ENCODE measurements around the gene FAM13A. TPM values are rescaled to one million over a fixed set of nuclear protein-coding genes. Genes with fewer than 3 reads are reported as not detected.
"Not testable (repeated sequence)": the region's sequence is repeated elsewhere in the genome, so short reads cannot be mapped to it uniquely, and the experiment has no call there.

The FAM13A gene
- total and polyA plus RNA-seq, 11 donors = 3.7 to 30.4 (median 11.5) TPM

- Histone ChIP-seq H3K27me3 (no peaks in the 10 kb centered on the region), H3K4me3 (no peak overlapping the region), H3K36me3 (peaks cover 0 to 23% (median 4%) of the 10 kb centered on the region in 9 donors), H3K4me1 (peaks cover 0 to 20% (median 4%) of the 10 kb centered on the region in 12 donors), H3K9me3 (no peaks in the 10 kb centered on the region), H3K27ac (no peak overlapping the region)
- DNase-seq (no peak), ATAC-seq (no peak)
- TF ChIP-seq POLR2A (IDR thresholded peaks at IDR 0.05) (no peak), CTCF (IDR thresholded peaks at IDR 0.05) (no peak)
- intact Hi-C loops (cut with DNase I) = loop anchor here in 9 of 10 donors (2.0 to 10.0 kb wide), 8 partner anchors 200 to 498 kb away; partner anchors contain the start of gene PYURF (in 3 of the 9)
- 0 to 89% (median 84%) methylated on average over 1 of the region's 1 CpG for WGBS, 4 donors
These were observed 33.8 kb downstream of the FAM13A start for GRCh38 chr4:89023140-89023539.

GRCh38 chr4:89022426-89023128, 34.4 kb downstream of the FAM13A start:
- DNase-seq (no peak), ATAC-seq (peak in 1 of 4 donors; percentile 15)
- no peaks in the 10 kb centered on the region for H3K9me3 ChIP-seq
- no peaks in the 10 kb centered on the region for H3K27me3 ChIP-seq
- intact Hi-C loops (cut with DNase I) = loop anchor here in 9 of 10 donors (2.0 to 10.0 kb wide), 8 partner anchors 200 to 498 kb away; partner anchors contain the start of gene PYURF (in 3 of the 9)
- TF ChIP-seq POLR2A (IDR thresholded peaks at IDR 0.05) (no peak), CTCF (IDR thresholded peaks at IDR 0.05) (no peak)
- WGBS, 4 donors = 76 to 88% (median 82%) methylated on average over 7 of the region's 7 CpGs
- no peak overlapping the region for H3K27ac ChIP-seq
- H3K4me1 ChIP-seq = peaks cover 0 to 20% (median 4%) of the 10 kb centered on the region in 12 donors
- H3K36me3 ChIP-seq = peaks cover 0 to 26% (median 4%) of the 10 kb centered on the region in 9 donors
- no peak overlapping the region for H3K4me3 ChIP-seq

- TF ChIP-seq POLR2A (IDR thresholded peaks at IDR 0.05) (no peak), CTCF (IDR thresholded peaks at IDR 0.05) (no peak)
- H3K4me1 ChIP-seq = peaks cover 0 to 20% (median 4%) of the 10 kb centered on the region in 12 donors
- no peak overlapping the region for H3K4me3 ChIP-seq
- intact Hi-C loops (cut with DNase I) = loop anchor here in 9 of 10 donors (2.0 to 10.0 kb wide), 8 partner anchors 199 to 497 kb away; partner anchors contain the start of gene PYURF (in 3 of the 9)
- 33 to 53% (median 51%) methylated on average over 2 of the region's 2 CpGs for WGBS, 4 donors
- no peak for DNase-seq
- H3K36me3 ChIP-seq = peaks cover 0 to 26% (median 4%) of the 10 kb centered on the region in 9 donors
- no peaks in the 10 kb centered on the region for H3K27me3 ChIP-seq
- H3K27ac ChIP-seq = no peak overlapping the region
- ATAC-seq = no peak
- no peaks in the 10 kb centered on the region for H3K9me3 ChIP-seq
These were observed 35.3 kb downstream of the FAM13A start for GRCh38 chr4:89021684-89022083.

DNA sequence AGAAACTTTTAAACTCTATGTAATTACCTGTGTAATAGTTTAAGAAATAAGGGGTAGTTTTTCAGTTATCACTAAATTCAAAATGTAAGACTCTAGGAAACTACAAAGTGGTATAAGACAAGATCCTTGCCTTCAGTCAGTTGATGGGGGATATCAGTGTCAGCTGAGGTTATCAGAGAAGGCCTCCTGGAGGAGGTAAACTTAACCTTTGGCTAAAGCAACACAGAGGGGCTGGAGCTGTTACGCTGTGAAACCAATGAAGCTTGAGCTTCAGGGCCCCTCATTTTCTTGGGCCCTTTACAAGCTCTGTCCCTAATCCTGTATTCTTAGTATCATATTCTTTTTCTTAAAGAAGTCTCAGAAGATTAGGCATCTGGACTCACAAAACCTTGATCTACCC, 35.9 kb downstream of the FAM13A start:
- 91 to 100% (median 97%) methylated on average over 1 of the region's 1 CpG for WGBS, 4 donors
- H3K4me3 ChIP-seq = no peak overlapping the region
- ATAC-seq (no peak), DNase-seq (no peak)
- no peaks in the 10 kb centered on the region for H3K9me3 ChIP-seq
- TF ChIP-seq POLR2A (IDR thresholded peaks at IDR 0.05) = no peak
- no peak for TF ChIP-seq CTCF (IDR thresholded peaks at IDR 0.05)
- H3K27me3 ChIP-seq = no peaks in the 10 kb centered on the region
- peaks cover 0 to 26% (median 4%) of the 10 kb centered on the region in 9 donors for H3K36me3 ChIP-seq
- no peak overlapping the region for H3K27ac ChIP-seq
- intact Hi-C loops (cut with DNase I) = loop anchor here in 9 of 10 donors (5.0 to 10.0 kb wide), 5 partner anchors 314 to 496 kb away; partner anchors contain the start of gene PYURF (in 3 of the 9)
- H3K4me1 ChIP-seq = peaks cover 0 to 20% (median 4%) of the 10 kb centered on the region in 12 donors

- peaks cover 0 to 14% (median 8%) of the 10 kb centered on the region in 12 donors for H3K9me3 ChIP-seq
- DNase-seq; ATAC-seq; H3K4me3 ChIP-seq; intact Hi-C loops (cut with DNase I); H3K27ac ChIP-seq; H3K27me3 ChIP-seq; H3K4me1 ChIP-seq: not testable (repeated sequence)
- H3K36me3 ChIP-seq = peaks cover 0 to 32% (median 4%) of the 10 kb centered on the region in 9 donors
- WGBS, 4 donors = 87 to 98% (median 91%) methylated on average over 10 of the region's 10 CpGs
These were observed 42.1 kb downstream of the FAM13A start for GRCh38 chr4:89014897-89015296.

Data from heart left ventricle (tissue), 16 donors.